ENCODE data around the gene SYNE1. TPM values are rescaled to one million over a fixed set of nuclear protein-coding genes. Genes with fewer than 3 reads are reported as not detected.
"Not testable (repeated sequence)": the region's sequence is repeated elsewhere in the genome, so short reads cannot be mapped to it uniquely, and the experiment has no call there.

SYNE1 gene
- total and polyA plus RNA-seq, 7 experiments from 2014 or later: 50.6 to 205 (median 161) TPM

- Mint-ChIP-seq H3K4me3 (no peak overlapping the region), H3K27ac (no peak overlapping the region), H3K9me3 (peaks cover 0 to 5% (median 0%) of the 10 kb centered on the region in 11 donors), H3K4me1 (no peaks in the 10 kb centered on the region), H3K36me3 (no peaks in the 10 kb centered on the region), H3K27me3 (peaks cover 0 to 22% (median 8%) of the 10 kb centered on the region in 5 donors)
- Histone ChIP-seq H3K4me3 (ENCODE audit: low read length) (no peak overlapping the region), H3K9me3 (ENCODE audit: control insufficient read depth in 2 of 3, low read length in 3 of 3) (no peaks in the 10 kb centered on the region), H3K27me3 (ENCODE audit: control insufficient read depth in 2 of 2, insufficient read depth in 2 of 2, low read length in 2 of 2) (peaks cover 0 to 3% of the 10 kb centered on the region in 2 donors), H3K36me3 (ENCODE audit: control insufficient read depth in 2 of 3, insufficient read depth in 3 of 3, low read length in 3 of 3) (no peaks in the 10 kb centered on the region), H3K27ac (ENCODE audit: low read depth, low read length) (no peak overlapping the region), H3K4me1 (ENCODE audit: control insufficient read depth in 2 of 2, insufficient read depth in 2 of 2, low read length in 2 of 2) (no peaks in the 10 kb centered on the region)
- ChIA-PET CTCF (no interaction called here), POLR2A (no interaction called here)
- intact Hi-C loops (cut with micrococcal nuclease): no loop called here
- no peak for DNase-seq
- ATAC-seq: no peak
Observed at GRCh38 chr6:152673236-152673635, 36.1 kb upstream of the SYNE1 start.

GRCh38 chr6:152671171-152671570 is 34.0 kb upstream of the SYNE1 start:
- no peaks in the 10 kb centered on the region for H3K36me3 Mint-ChIP-seq
- ATAC-seq: no peak
- H3K27ac Mint-ChIP-seq: no peak overlapping the region

GRCh38 chr6:152669895-152670294 is 32.7 kb upstream of the SYNE1 start:
- H3K27ac Mint-ChIP-seq: no peak overlapping the region
- peaks cover 2 to 12% (median 11%) of the 10 kb centered on the region in 5 donors for H3K27me3 Mint-ChIP-seq
- H3K4me1 Mint-ChIP-seq: no peaks in the 10 kb centered on the region
- ChIA-PET CTCF (no interaction called here), POLR2A (no interaction called here)
- no peaks in the 10 kb centered on the region for H3K36me3 Mint-ChIP-seq
- no peaks in the 10 kb centered on the region for H3K4me1 ChIP-seq (ENCODE audit: control insufficient read depth in 2 of 2, insufficient read depth in 2 of 2, low read length in 2 of 2)
- H3K27me3 ChIP-seq (ENCODE audit: control insufficient read depth in 2 of 2, insufficient read depth in 2 of 2, low read length in 2 of 2): peaks cover 0 to 3% of the 10 kb centered on the region in 2 donors
- ATAC-seq (no peak), DNase-seq (no peak)
- intact Hi-C loops (cut with micrococcal nuclease): no loop called here
- no peak overlapping the region for H3K4me3 Mint-ChIP-seq
- no peak overlapping the region for H3K27ac ChIP-seq (ENCODE audit: low read depth, low read length)
- H3K9me3 ChIP-seq (ENCODE audit: control insufficient read depth in 2 of 3, low read length in 3 of 3): no peaks in the 10 kb centered on the region
- H3K36me3 ChIP-seq (ENCODE audit: control insufficient read depth in 2 of 3, insufficient read depth in 3 of 3, low read length in 3 of 3): no peaks in the 10 kb centered on the region
- peaks cover 0 to 13% (median 2%) of the 10 kb centered on the region in 11 donors for H3K9me3 Mint-ChIP-seq
- H3K4me3 ChIP-seq (ENCODE audit: low read length): no peak overlapping the region

More at GRCh38 chr6:152671171-152671570, 34.0 kb upstream of the SYNE1 start:
- Histone ChIP-seq H3K36me3 (ENCODE audit: control insufficient read depth in 2 of 3, insufficient read depth in 3 of 3, low read length in 3 of 3) (no peaks in the 10 kb centered on the region), H3K4me3 (ENCODE audit: low read length) (no peak overlapping the region), H3K27ac (ENCODE audit: low read depth, low read length) (no peak overlapping the region), H3K27me3 (ENCODE audit: control insufficient read depth in 2 of 2, insufficient read depth in 2 of 2, low read length in 2 of 2) (peaks cover 0 to 3% of the 10 kb centered on the region in 2 donors), H3K9me3 (ENCODE audit: control insufficient read depth in 2 of 3, low read length in 3 of 3) (no peaks in the 10 kb centered on the region), H3K4me1 (ENCODE audit: control insufficient read depth in 2 of 2, insufficient read depth in 2 of 2, low read length in 2 of 2) (no peaks in the 10 kb centered on the region)
- peaks cover 0 to 13% (median 4%) of the 10 kb centered on the region in 11 donors for H3K9me3 Mint-ChIP-seq
- CTCF ChIA-PET: no interaction called here
- POLR2A ChIA-PET: no interaction called here
- peaks cover 4 to 17% (median 13%) of the 10 kb centered on the region in 5 donors for H3K27me3 Mint-ChIP-seq
- no peaks in the 10 kb centered on the region for H3K4me1 Mint-ChIP-seq
- intact Hi-C loops (cut with micrococcal nuclease): no loop called here
- no peak for DNase-seq
- no peak overlapping the region for H3K4me3 Mint-ChIP-seq

GRCh38 chr6:152661776-152662175 is 24.6 kb upstream of the SYNE1 start:
- Histone ChIP-seq H3K9me3 (ENCODE audit: control insufficient read depth in 2 of 3, low read length in 3 of 3) (no peaks in the 10 kb centered on the region), H3K27ac (ENCODE audit: low read depth, low read length) (no peak overlapping the region), H3K27me3 (ENCODE audit: control insufficient read depth in 2 of 2, insufficient read depth in 2 of 2, low read length in 2 of 2) (no peaks in the 10 kb centered on the region), H3K4me3 (ENCODE audit: low read length) (no peak overlapping the region), H3K4me1 (ENCODE audit: control insufficient read depth in 2 of 2, insufficient read depth in 2 of 2, low read length in 2 of 2) (no peaks in the 10 kb centered on the region), H3K36me3 (ENCODE audit: control insufficient read depth in 2 of 3, insufficient read depth in 3 of 3, low read length in 3 of 3) (no peaks in the 10 kb centered on the region)
- no peak for DNase-seq
- Mint-ChIP-seq H3K9me3 (peaks cover 0 to 5% (median 1%) of the 10 kb centered on the region in 11 donors), H3K27me3 (peaks cover 0 to 22% (median 0%) of the 10 kb centered on the region in 5 donors), H3K36me3 (no peaks in the 10 kb centered on the region), H3K27ac (no peak overlapping the region), H3K4me3 (no peak overlapping the region), H3K4me1 (no peaks in the 10 kb centered on the region)
- ChIA-PET CTCF (no interaction called here), POLR2A (no interaction called here)
- ATAC-seq: no peak
- intact Hi-C loops (cut with micrococcal nuclease): no loop called here

- intact Hi-C loops (cut with micrococcal nuclease): no loop called here
- Histone ChIP-seq H3K4me3 (ENCODE audit: low read length) (no peak overlapping the region), H3K36me3 (ENCODE audit: control insufficient read depth in 2 of 3, insufficient read depth in 3 of 3, low read length in 3 of 3) (no peaks in the 10 kb centered on the region), H3K4me1 (ENCODE audit: control insufficient read depth in 2 of 2, insufficient read depth in 2 of 2, low read length in 2 of 2) (no peaks in the 10 kb centered on the region), H3K27ac (ENCODE audit: low read depth, low read length) (no peak overlapping the region), H3K27me3 (ENCODE audit: control insufficient read depth in 2 of 2, insufficient read depth in 2 of 2, low read length in 2 of 2) (no peaks in the 10 kb centered on the region), H3K9me3 (ENCODE audit: control insufficient read depth in 2 of 3, low read length in 3 of 3) (no peaks in the 10 kb centered on the region)
- Mint-ChIP-seq H3K4me3 (no peak overlapping the region), H3K9me3 (peaks cover 0 to 4% (median 0%) of the 10 kb centered on the region in 11 donors), H3K27ac (no peak overlapping the region), H3K27me3 (peaks cover 2 to 26% (median 15%) of the 10 kb centered on the region in 5 donors), H3K36me3 (no peaks in the 10 kb centered on the region), H3K4me1 (no peaks in the 10 kb centered on the region)
- DNase-seq (no peak), ATAC-seq (no peak)
- CTCF ChIA-PET: no interaction called here
- POLR2A ChIA-PET: no interaction called here
Observed at GRCh38 chr6:152651986-152652385, 14.8 kb upstream of the SYNE1 start.

GRCh38 chr6:152648105-152648504 is 10.9 kb upstream of the SYNE1 start:
- H3K4me1 Mint-ChIP-seq: no peaks in the 10 kb centered on the region
- intact Hi-C loops (cut with micrococcal nuclease): no loop called here
- Histone ChIP-seq H3K9me3 (ENCODE audit: control insufficient read depth in 2 of 3, low read length in 3 of 3) (no peaks in the 10 kb centered on the region), H3K4me1 (ENCODE audit: control insufficient read depth in 2 of 2, insufficient read depth in 2 of 2, low read length in 2 of 2) (no peaks in the 10 kb centered on the region), H3K36me3 (ENCODE audit: control insufficient read depth in 2 of 3, insufficient read depth in 3 of 3, low read length in 3 of 3) (no peaks in the 10 kb centered on the region), H3K27ac (ENCODE audit: low read depth, low read length) (no peak overlapping the region), H3K4me3 (ENCODE audit: low read length) (no peak overlapping the region), H3K27me3 (ENCODE audit: control insufficient read depth in 2 of 2, insufficient read depth in 2 of 2, low read length in 2 of 2) (no peaks in the 10 kb centered on the region)
- peaks cover 0 to 5% (median 0%) of the 10 kb centered on the region in 11 donors for H3K9me3 Mint-ChIP-seq
- POLR2A ChIA-PET: no interaction called here
- no peak overlapping the region for H3K27ac Mint-ChIP-seq
- H3K4me3 Mint-ChIP-seq: no peak overlapping the region
- H3K27me3 Mint-ChIP-seq: peaks cover 3 to 38% (median 30%) of the 10 kb centered on the region in 5 donors
- CTCF ChIA-PET: no interaction called here
- H3K36me3 Mint-ChIP-seq: no peaks in the 10 kb centered on the region
- DNase-seq (no peak), ATAC-seq (no peak)

GRCh38 chr6:152646732-152647131 is 9.6 kb upstream of the SYNE1 start:
- H3K9me3 Mint-ChIP-seq; H3K27ac Mint-ChIP-seq; intact Hi-C loops (cut with micrococcal nuclease); H3K27ac ChIP-seq (ENCODE audit: low read depth, low read length); ATAC-seq; H3K4me3 ChIP-seq (ENCODE audit: low read length); H3K4me1 Mint-ChIP-seq; H3K36me3 Mint-ChIP-seq; H3K27me3 ChIP-seq (ENCODE audit: control insufficient read depth in 2 of 2, insufficient read depth in 2 of 2, low read length in 2 of 2); H3K9me3 ChIP-seq (ENCODE audit: control insufficient read depth in 2 of 3, low read length in 3 of 3); CTCF ChIA-PET; POLR2A ChIA-PET; H3K36me3 ChIP-seq (ENCODE audit: control insufficient read depth in 2 of 3, insufficient read depth in 3 of 3, low read length in 3 of 3); H3K4me1 ChIP-seq (ENCODE audit: control insufficient read depth in 2 of 2, insufficient read depth in 2 of 2, low read length in 2 of 2); DNase-seq; H3K4me3 Mint-ChIP-seq: not testable (repeated sequence)
- peaks cover 3 to 35% (median 30%) of the 10 kb centered on the region in 5 donors for H3K27me3 Mint-ChIP-seq
